ENCODE data around the gene MCCC1. TPM values are rescaled to one million over a fixed set of nuclear protein-coding genes. Genes with fewer than 3 reads are reported as not detected.

MCCC1 gene
- total RNA-seq, 1 experiment from 2014 or later: 12.6 TPM

GRCh38 chr3:182979103-182979673, 120.1 kb downstream of the MCCC1 start:
- H3K27me3 ChIP-seq (ENCODE audit: insufficient read depth, low read length): no peaks in the 10 kb centered on the region
- peak overlapping the region; percentile 79 to 87 for H3K4me3 ChIP-seq (replicated peaks in 1 of 2; ENCODE audit: low read depth in 1 of 2, low read length in 2 of 2)
- DNase-seq (ENCODE audit: low read depth, low spot score) (no peak), ATAC-seq (no peak)
- no peaks in the 10 kb centered on the region for H3K36me3 ChIP-seq (ENCODE audit: control insufficient read depth in 1 of 2, insufficient read depth in 2 of 2, low read length in 2 of 2)
- H2AFZ ChIP-seq (ENCODE audit: low read depth, low read length, poor library complexity, severe bottlenecking): no peak overlapping the region
- TF ChIP-seq MAX (IDR thresholded peaks at IDR 0.05): no peak
- no peak for TF ChIP-seq POLR2AphosphoS5 (IDR thresholded peaks at IDR 0.05; ENCODE audit: low read depth, low read length)
- TF ChIP-seq CEBPB (IDR thresholded peaks at IDR 0.05; ENCODE audit: low read depth): no peak
- TF ChIP-seq ZFX (IDR thresholded peaks at IDR 0.05): no peak
- no peak for TF ChIP-seq JUND (IDR thresholded peaks at IDR 0.05)
- no peak for TF ChIP-seq ZBTB33 (IDR thresholded peaks at IDR 0.05; ENCODE audit: extremely low read depth, insufficient replicate concordance, low read length)
- TF ChIP-seq CTCF (IDR thresholded peaks at IDR 0.05 in 2 of 3, conservative IDR thresholded peaks at IDR 0.05 in 1 of 3; ENCODE audit: borderline replicate concordance in 1 of 3, insufficient read depth in 1 of 3, low read depth in 2 of 3, low read length in 2 of 3): no peak
- no peak for TF ChIP-seq EGR1 (IDR thresholded peaks at IDR 0.05; ENCODE audit: low read depth)
- peaks cover 2 to 18% of the 10 kb centered on the region in 2 experiments; a peak in 3 of 4 replicates for H3K4me1 ChIP-seq (ENCODE audit: control insufficient read depth in 1 of 2, insufficient read depth in 2 of 2, low read length in 2 of 2)
- TSS peak; percentile 73 for BruUV-seq (replicated peaks)
- H3K9ac ChIP-seq (ENCODE audit: low read length): peak overlapping the region; percentile 82
- POLR2A ChIA-PET: no interaction called here
- H4K20me1 ChIP-seq (ENCODE audit: insufficient read depth): peaks cover 4% of the 10 kb centered on the region; the same call in 1 of the 2 replicates
- CTCF ChIA-PET: no interaction called here
- H3K4me2 ChIP-seq (ENCODE audit: low read length): peak overlapping the region; percentile 90
- no peaks in the 10 kb centered on the region for H3K9me3 ChIP-seq (ENCODE audit: control insufficient read depth in 1 of 2, insufficient read depth in 1 of 2, low read depth in 1 of 2, low read length in 2 of 2)
- intact Hi-C loops (cut with micrococcal nuclease): no loop called here
- H3K79me2 ChIP-seq (ENCODE audit: insufficient read depth, low read length): peaks cover 56% of the 10 kb centered on the region
- no peaks in the 10 kb centered on the region for H3K9me2 ChIP-seq (ENCODE audit: insufficient read depth)
- RAD21 ChIA-PET (ENCODE audit: low non-redundant PET in 1 of 2, low total read pairs in 2 of 2, uncharacterized antibody in 2 of 2, unreplicated experiment in 2 of 2): no interaction called here
- H3K27ac ChIP-seq (ENCODE audit: low read depth, low read length): 0 out of 2 replicates have a peak overlapping the region, but pooled peaks have one; percentile 27
